Measurements from ENCODE around the gene CPSF6.

DNA sequence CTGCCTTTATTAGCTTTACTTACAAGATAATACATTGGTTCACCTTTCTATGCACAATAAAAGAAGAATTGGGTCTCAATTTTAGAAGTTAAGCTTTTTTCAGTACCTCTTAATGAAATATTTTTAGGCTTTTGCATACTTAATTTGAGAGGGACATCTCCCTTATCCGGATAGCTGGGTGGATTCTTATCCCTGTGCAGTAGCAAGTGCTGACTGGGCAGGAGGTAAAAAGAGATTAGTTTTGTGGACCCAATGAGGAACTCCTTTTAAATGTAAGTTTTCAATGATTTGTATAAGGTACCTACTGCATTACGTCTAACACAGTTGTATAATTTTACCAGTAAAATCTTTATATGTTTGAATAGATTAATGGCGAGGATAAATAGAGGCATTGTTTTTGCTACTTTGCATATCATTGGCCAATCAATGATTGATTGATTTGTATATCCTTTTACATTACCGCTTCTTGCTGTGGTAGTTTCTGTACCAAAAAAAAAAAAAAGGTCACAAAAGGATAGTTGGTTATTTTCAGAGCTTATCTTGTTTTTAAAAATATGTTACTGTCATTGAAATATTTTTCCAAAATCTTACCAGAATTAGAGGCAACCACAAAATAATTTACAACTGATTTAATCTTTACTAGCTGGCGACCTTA is 2.2 kb downstream of the CPSF6 start:
- TF ChIP-seq CTCF (IDR thresholded peaks at IDR 0.05): no peak
- no peak for TF ChIP-seq POLR2A (IDR thresholded peaks at IDR 0.05)
- TF ChIP-seq POLR2AphosphoS5 (IDR thresholded peaks at IDR 0.05): no peak

Data from breast epithelium (tissue), 3 donors.